ENCODE data around the gene COPS6. TPM values are rescaled to one million over a fixed set of nuclear protein-coding genes. Genes with fewer than 3 reads are reported as not detected.
A peak's percentile ranks its signal among the peaks of the same experiment; 100 is the strongest.

COPS6 gene
- total RNA-seq, 1 donor: 83.7 TPM

DNA sequence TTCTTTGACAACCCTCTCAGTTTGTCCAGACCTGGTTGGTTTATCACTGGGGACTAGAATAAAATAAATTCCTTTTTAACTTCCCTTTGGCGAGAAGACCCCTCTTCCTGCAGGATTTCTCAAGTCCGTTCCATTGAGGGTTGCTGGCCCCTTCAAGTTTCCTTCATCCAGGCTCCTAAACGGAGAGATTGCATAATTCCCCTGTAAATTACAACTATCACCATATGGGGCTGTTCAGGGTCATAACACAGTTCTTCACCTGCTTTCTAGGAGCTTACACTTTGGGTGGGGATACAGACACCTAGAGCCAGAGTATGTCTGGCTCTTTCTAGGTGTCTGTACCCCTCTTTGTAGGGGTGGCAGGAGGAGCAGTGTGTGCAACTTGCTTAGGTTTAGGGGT, 3.3 kb upstream of the COPS6 start:
- no peak for DNase-seq (ENCODE audit: low read depth)
- no peak for TF ChIP-seq CTCF (IDR thresholded peaks at IDR 0.05; ENCODE audit: insufficient read depth, low read length)
- no peak overlapping the region for H3K4me3 ChIP-seq (ENCODE audit: low read depth, low read length)

DNA sequence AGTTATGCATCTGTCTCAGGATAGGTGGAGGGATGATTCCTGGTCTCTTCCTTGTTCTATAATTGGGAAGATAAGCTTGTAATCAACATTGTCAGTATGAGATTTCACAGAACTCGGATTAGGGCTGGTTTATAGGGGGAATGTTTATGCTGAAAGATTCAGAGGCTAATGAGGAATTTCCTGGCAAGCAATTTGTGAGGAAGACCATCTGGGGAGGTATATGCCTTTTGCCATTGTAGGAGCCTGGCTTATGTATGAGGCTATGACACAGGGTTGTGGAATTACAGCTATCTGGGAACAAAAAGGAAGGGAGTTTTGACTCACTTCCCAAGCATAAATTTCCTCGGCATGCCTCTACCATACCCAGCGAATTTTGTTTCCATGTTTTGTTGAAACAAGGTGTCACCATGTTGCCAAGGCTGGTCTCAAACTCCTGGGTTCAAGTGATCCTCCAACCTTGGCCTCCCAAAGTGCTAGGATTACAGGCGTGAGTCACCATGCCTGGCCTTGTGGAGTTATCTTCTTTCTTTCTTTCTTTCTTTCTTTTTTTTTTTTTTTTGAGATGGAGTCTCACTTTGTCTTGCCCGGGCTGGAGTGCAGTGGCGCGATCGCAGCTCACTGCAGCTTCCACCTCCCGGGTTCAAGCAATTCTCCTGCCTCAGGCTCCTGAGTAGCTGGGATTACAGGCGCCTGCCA, 1.6 kb upstream of the COPS6 start:
- no peak overlapping the region for H3K4me3 ChIP-seq (ENCODE audit: low read depth, low read length)
- peak; percentile 100 for DNase-seq (ENCODE audit: low read depth)
- no peak for TF ChIP-seq CTCF (IDR thresholded peaks at IDR 0.05; ENCODE audit: insufficient read depth, low read length)

- no peak for TF ChIP-seq CTCF (IDR thresholded peaks at IDR 0.05; ENCODE audit: insufficient read depth, low read length)
- no peak for DNase-seq (ENCODE audit: low read depth)
- peak overlapping the region; percentile 96 for H3K4me3 ChIP-seq (ENCODE audit: low read depth, low read length)
Observed at GRCh38 chr7:100088095-100088620, 611 bp upstream of the COPS6 start.

GRCh38 chr7:100089458-100090196, 858 bp downstream of the COPS6 start:
- DNase-seq (ENCODE audit: low read depth): peak; percentile 53
- TF ChIP-seq CTCF (IDR thresholded peaks at IDR 0.05; ENCODE audit: insufficient read depth, low read length): no peak
- H3K4me3 ChIP-seq (ENCODE audit: low read depth, low read length): peak overlapping the region; percentile 96

DNA sequence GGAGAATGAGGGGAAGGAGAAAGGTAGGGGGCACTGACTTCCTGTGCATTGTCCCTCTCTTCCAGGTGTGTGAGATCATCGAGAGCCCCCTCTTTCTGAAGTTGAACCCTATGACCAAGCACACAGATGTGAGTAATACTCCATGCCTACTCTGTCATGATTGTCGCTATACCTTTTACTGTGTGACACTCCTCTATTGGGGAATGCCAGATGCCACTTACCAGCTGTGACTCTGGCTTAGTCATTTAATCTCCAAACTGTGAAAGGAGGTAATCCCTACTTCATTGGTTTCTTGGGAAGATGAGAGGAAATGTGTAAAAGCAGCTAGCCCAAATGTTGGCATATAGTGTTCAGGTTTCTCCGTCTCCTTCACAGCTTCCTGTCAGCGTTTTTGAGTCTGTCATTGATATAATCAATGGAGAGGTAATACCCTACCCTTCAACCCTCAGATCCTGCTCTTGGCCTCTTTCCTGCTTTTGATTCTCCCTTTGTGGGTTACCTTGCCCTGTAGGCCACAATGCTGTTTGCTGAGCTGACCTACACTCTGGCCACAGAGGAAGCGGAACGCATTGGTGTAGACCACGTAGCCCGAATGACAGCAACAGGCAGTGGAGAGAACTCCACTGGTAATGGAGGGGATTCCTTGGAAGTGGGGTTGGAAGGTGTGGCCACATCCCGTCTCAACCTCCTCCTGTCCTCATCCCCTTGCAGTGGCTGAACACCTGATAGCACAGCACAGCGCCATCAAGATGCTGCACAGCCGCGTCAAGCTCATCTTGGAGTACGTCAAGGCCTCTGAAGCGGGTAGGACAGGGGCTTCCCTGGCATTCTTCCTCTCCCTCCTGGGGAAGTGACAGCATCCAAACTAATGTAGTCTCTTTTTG, 2.0 kb downstream of the COPS6 start:
- no peak for TF ChIP-seq CTCF (IDR thresholded peaks at IDR 0.05; ENCODE audit: insufficient read depth, low read length)
- H3K4me3 ChIP-seq (ENCODE audit: low read depth, low read length): no peak overlapping the region
- no peak for DNase-seq (ENCODE audit: low read depth)

- DNase-seq (ENCODE audit: low read depth): no peak
- no peak overlapping the region for H3K4me3 ChIP-seq (ENCODE audit: low read depth, low read length)
- no peak for TF ChIP-seq CTCF (IDR thresholded peaks at IDR 0.05; ENCODE audit: insufficient read depth, low read length)
Observed at GRCh38 chr7:100091411-100092181, 2.8 kb downstream of the COPS6 start.

Data from fibroblast of the aortic adventitia (primary cell).